ENCODE measurements around the gene SVIL.

The SVIL gene

DNA sequence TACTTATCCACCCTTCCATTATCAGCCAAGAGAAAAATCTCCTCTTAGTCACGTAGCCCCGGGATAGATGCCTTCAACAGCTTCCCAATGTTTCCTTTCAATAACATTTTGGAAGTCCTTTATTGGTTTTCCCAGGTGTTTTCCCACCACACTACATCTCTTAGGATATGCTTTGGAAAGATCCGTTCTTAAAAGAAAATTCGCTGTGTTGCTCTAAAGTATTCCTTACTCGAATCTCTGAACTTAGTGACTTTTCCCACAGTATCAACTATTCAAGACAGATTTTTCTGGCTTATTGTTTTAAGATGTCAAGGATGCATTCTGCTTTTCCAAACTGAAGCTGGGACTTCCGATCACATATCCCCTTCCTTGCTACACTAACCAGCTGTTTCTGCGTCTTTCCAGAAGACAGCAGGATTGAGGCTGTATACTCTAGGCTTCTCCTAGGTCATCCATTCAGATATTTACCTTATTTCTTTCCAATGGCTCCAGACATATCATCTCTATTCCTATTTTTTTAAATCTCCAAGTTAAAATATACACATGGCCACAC lies 36.5 kb upstream of the SVIL start:
- no peak overlapping the region for H3K4me2 ChIP-seq (ENCODE audit: low read depth, low read length, poor library complexity, severe bottlenecking)
- H3K79me2 ChIP-seq (ENCODE audit: insufficient read depth, low read length), result no peaks in the 10 kb centered on the region
- no peaks in the 10 kb centered on the region for H3K4me1 ChIP-seq (ENCODE audit: insufficient read depth, low read length, poor library complexity, severe bottlenecking)
- no peak overlapping the region for H2AFZ ChIP-seq (ENCODE audit: low read length)
- no peak overlapping the region for H3K9ac ChIP-seq (ENCODE audit: low read depth, low read length, poor library complexity, severe bottlenecking)
- H3K4me3 ChIP-seq (ENCODE audit: low read length, poor library complexity, severe bottlenecking), result no peak overlapping the region
- no peaks in the 10 kb centered on the region; the same call in 1 of the 2 replicates for H3K36me3 ChIP-seq (ENCODE audit: insufficient read depth, low read length)
- H4K20me1 ChIP-seq (ENCODE audit: insufficient read depth, low read length, poor library complexity, severe bottlenecking), result no peaks in the 10 kb centered on the region
- no peaks in the 10 kb centered on the region for H3F3A ChIP-seq (ENCODE audit: low read depth)
- TF ChIP-seq CTCF (conservative IDR thresholded peaks at IDR 0.05; ENCODE audit: low read length) (no peak), EZH2phosphoT487 (IDR thresholded peaks at IDR 0.05; ENCODE audit: borderline replicate concordance) (no peak)
- H3K9me3 ChIP-seq (ENCODE audit: insufficient read depth, low read depth, low read length), result peaks cover 15% of the 10 kb centered on the region; the same call in 1 of the 2 replicates
- no peaks in the 10 kb centered on the region for H3K9me2 ChIP-seq (replicated peaks; ENCODE audit: low read depth, low read length)
- no peaks in the 10 kb centered on the region for H3K27me3 ChIP-seq (ENCODE audit: insufficient read depth, low read length, poor library complexity, severe bottlenecking)

DNA sequence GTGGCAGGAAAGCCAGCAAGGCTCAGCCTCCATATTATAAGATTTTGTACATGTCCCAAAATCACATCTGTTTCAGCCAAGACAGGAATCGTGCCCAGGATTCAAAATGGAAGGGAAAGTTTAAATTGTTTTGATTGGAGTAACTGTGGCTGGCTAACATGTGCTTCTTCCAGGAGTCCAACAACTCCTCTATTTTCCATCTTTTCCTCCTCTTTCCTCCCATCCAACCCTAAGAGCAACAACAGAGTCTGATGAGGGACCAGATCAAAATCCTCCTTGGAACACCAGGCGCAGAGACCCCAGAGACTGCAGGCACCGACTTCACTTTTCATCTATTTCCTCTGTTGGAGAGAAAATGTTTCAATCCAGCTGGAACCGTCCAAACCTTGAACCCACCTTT lies 36.0 kb upstream of the SVIL start:
- Histone ChIP-seq H3F3A (ENCODE audit: low read depth) (no peaks in the 10 kb centered on the region), H3K27me3 (ENCODE audit: insufficient read depth, low read length, poor library complexity, severe bottlenecking) (no peaks in the 10 kb centered on the region), H3K9me3 (ENCODE audit: insufficient read depth, low read depth, low read length) (peaks cover 10% of the 10 kb centered on the region; the same call in 1 of the 2 replicates), H3K4me3 (ENCODE audit: low read length, poor library complexity, severe bottlenecking) (no peak overlapping the region), H3K79me2 (ENCODE audit: insufficient read depth, low read length) (no peaks in the 10 kb centered on the region), H3K4me1 (ENCODE audit: insufficient read depth, low read length, poor library complexity, severe bottlenecking) (no peaks in the 10 kb centered on the region), H2AFZ (ENCODE audit: low read length) (no peak overlapping the region), H3K9ac (ENCODE audit: low read depth, low read length, poor library complexity, severe bottlenecking) (no peak overlapping the region), H4K20me1 (ENCODE audit: insufficient read depth, low read length, poor library complexity, severe bottlenecking) (no peaks in the 10 kb centered on the region), H3K4me2 (ENCODE audit: low read depth, low read length, poor library complexity, severe bottlenecking) (no peak overlapping the region), H3K36me3 (ENCODE audit: insufficient read depth, low read length) (no peaks in the 10 kb centered on the region), H3K9me2 (replicated peaks; ENCODE audit: low read depth, low read length) (no peaks in the 10 kb centered on the region)
- TF ChIP-seq EZH2phosphoT487 (IDR thresholded peaks at IDR 0.05; ENCODE audit: borderline replicate concordance), result no peak
- TF ChIP-seq CTCF (conservative IDR thresholded peaks at IDR 0.05; ENCODE audit: low read length), result no peak

DNA sequence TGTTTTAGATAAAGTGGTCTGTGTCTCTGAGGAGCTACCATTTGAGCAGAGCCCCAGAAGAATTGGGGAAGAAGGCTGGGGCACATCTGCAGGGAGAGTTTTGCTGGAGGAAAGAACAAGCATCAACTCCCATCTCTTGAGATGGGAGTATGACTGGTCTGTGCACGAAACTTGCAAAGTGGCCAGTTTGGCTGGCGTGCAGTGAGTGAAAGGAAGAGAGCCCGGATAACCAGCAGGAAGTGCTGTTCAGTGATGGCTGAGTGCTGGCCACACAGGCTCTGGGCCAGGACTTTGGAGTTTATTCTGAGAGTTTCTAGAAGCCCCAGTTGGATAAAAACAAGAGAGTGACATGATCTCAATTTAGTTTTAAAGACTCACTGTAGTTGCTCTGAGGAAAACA lies 34.4 kb upstream of the SVIL start:
- TF ChIP-seq EZH2phosphoT487 (IDR thresholded peaks at IDR 0.05; ENCODE audit: borderline replicate concordance) (no peak), CTCF (conservative IDR thresholded peaks at IDR 0.05; ENCODE audit: low read length) (no peak)
- H3K4me2 ChIP-seq (ENCODE audit: low read depth, low read length, poor library complexity, severe bottlenecking), result no peak overlapping the region

More for the DNA sequence above, 34.4 kb upstream of the SVIL start:
- Histone ChIP-seq H2AFZ (ENCODE audit: low read length) (no peak overlapping the region), H3K9ac (ENCODE audit: low read depth, low read length, poor library complexity, severe bottlenecking) (no peak overlapping the region), H3F3A (ENCODE audit: low read depth) (no peaks in the 10 kb centered on the region), H3K4me3 (ENCODE audit: low read length, poor library complexity, severe bottlenecking) (no peak overlapping the region), H3K27me3 (ENCODE audit: insufficient read depth, low read length, poor library complexity, severe bottlenecking) (no peaks in the 10 kb centered on the region), H3K79me2 (ENCODE audit: insufficient read depth, low read length) (no peaks in the 10 kb centered on the region), H3K4me1 (ENCODE audit: insufficient read depth, low read length, poor library complexity, severe bottlenecking) (no peaks in the 10 kb centered on the region), H4K20me1 (ENCODE audit: insufficient read depth, low read length, poor library complexity, severe bottlenecking) (no peaks in the 10 kb centered on the region), H3K36me3 (ENCODE audit: insufficient read depth, low read length) (no peaks in the 10 kb centered on the region), H3K9me2 (replicated peaks; ENCODE audit: low read depth, low read length) (no peaks in the 10 kb centered on the region), H3K9me3 (ENCODE audit: insufficient read depth, low read depth, low read length) (no peaks in the 10 kb centered on the region)
